ENCODE data around the gene SMCHD1. TPM values are rescaled to one million over a fixed set of nuclear protein-coding genes. Genes with fewer than 3 reads are reported as not detected.
A peak's percentile ranks its signal among the peaks of the same experiment; 100 is the strongest.
"Not testable (repeated sequence)": the region's sequence is repeated elsewhere in the genome, so short reads cannot be mapped to it uniquely, and the experiment has no call there.

SMCHD1 gene
- total RNA-seq, 2 experiments from 2014 or later = 195 to 215 TPM

GRCh38 chr18:2740082-2740481 is 84.6 kb downstream of the SMCHD1 start:
- H3K9me3 Mint-ChIP-seq, DNase-seq, POLR2A ChIA-PET, H3K4me3 Mint-ChIP-seq, H3K27me3 Mint-ChIP-seq, H3K27ac Mint-ChIP-seq, H3K4me1 Mint-ChIP-seq: not testable (repeated sequence)
- H3K36me3 Mint-ChIP-seq (ENCODE audit: low read depth) = peaks cover 82% of the 10 kb centered on the region
- CTCF ChIA-PET = interaction anchor here (1.4 to 1.6 kb wide), 2 partner anchors 10 to 29 kb away, joined by 3 to 5 read pairs; no protein-coding TSS in a partner anchor

GRCh38 chr18:2746274-2746673 is 90.7 kb downstream of the SMCHD1 start:
- Mint-ChIP-seq H3K9me3 (no peaks in the 10 kb centered on the region), H3K4me1 (peaks cover 25% of the 10 kb centered on the region), H3K4me3 (no peak overlapping the region), H3K27me3 (no peaks in the 10 kb centered on the region), H3K36me3 (ENCODE audit: low read depth) (peaks cover 75% of the 10 kb centered on the region), H3K27ac (no peak overlapping the region)
- CTCF ChIA-PET = interaction anchor here (1.2 kb wide), 1 partner anchor 24 kb away, joined by 3 read pairs; no protein-coding TSS in a partner anchor
- POLR2A ChIA-PET = no interaction called here
- no peak for DNase-seq

GRCh38 chr18:2758309-2758708 is 102.8 kb downstream of the SMCHD1 start:
- H3K4me1 Mint-ChIP-seq = peaks cover 19% of the 10 kb centered on the region
- H3K36me3 Mint-ChIP-seq (ENCODE audit: low read depth) = peaks cover 59% of the 10 kb centered on the region
- H3K4me3 Mint-ChIP-seq = no peak overlapping the region
- no peak for DNase-seq
- no peaks in the 10 kb centered on the region for H3K27me3 Mint-ChIP-seq
- ChIA-PET CTCF (no interaction called here), POLR2A (no interaction called here)
- no peaks in the 10 kb centered on the region for H3K9me3 Mint-ChIP-seq
- H3K27ac Mint-ChIP-seq = peak overlapping the region; percentile 74

- CTCF ChIA-PET = interaction anchor here (0.6 to 1.5 kb wide), 4 partner anchors 12 to 102 kb away, joined by 3 to 5 read pairs (median 4); partner anchors contain the start of gene EMILIN2
- H3K4me3 Mint-ChIP-seq = no peak overlapping the region
- H3K4me1 Mint-ChIP-seq = peaks cover 1% of the 10 kb centered on the region
- no peak for DNase-seq
- POLR2A ChIA-PET = no interaction called here
- no peak overlapping the region for H3K27ac Mint-ChIP-seq
- H3K36me3 Mint-ChIP-seq (ENCODE audit: low read depth) = peaks cover 68% of the 10 kb centered on the region
- H3K9me3 Mint-ChIP-seq = no peaks in the 10 kb centered on the region
- H3K27me3 Mint-ChIP-seq = no peaks in the 10 kb centered on the region
These were observed 119.1 kb downstream of the SMCHD1 start for GRCh38 chr18:2774669-2775068.

- POLR2A ChIA-PET = no interaction called here
- CTCF ChIA-PET = no interaction called here
- Mint-ChIP-seq H3K4me3 (no peak overlapping the region), H3K27ac (no peak overlapping the region), H3K27me3 (no peaks in the 10 kb centered on the region), H3K36me3 (ENCODE audit: low read depth) (peaks cover 65% of the 10 kb centered on the region), H3K9me3 (no peaks in the 10 kb centered on the region), H3K4me1 (no peaks in the 10 kb centered on the region)
- DNase-seq = no peak
These were observed 121.1 kb downstream of the SMCHD1 start for GRCh38 chr18:2776601-2777000.

- no peak overlapping the region for H3K4me3 Mint-ChIP-seq
- DNase-seq = no peak
- H3K27ac Mint-ChIP-seq = no peak overlapping the region
- peaks cover 67% of the 10 kb centered on the region for H3K36me3 Mint-ChIP-seq (ENCODE audit: low read depth)
- H3K9me3 Mint-ChIP-seq = no peaks in the 10 kb centered on the region
- ChIA-PET CTCF (no interaction called here), POLR2A (no interaction called here)
- H3K4me1 Mint-ChIP-seq = no peaks in the 10 kb centered on the region
- H3K27me3 Mint-ChIP-seq = no peaks in the 10 kb centered on the region
These were observed 121.7 kb downstream of the SMCHD1 start for GRCh38 chr18:2777241-2777640.

GRCh38 chr18:2780750-2781149 is 125.2 kb downstream of the SMCHD1 start:
- peaks cover 61% of the 10 kb centered on the region for H3K36me3 Mint-ChIP-seq (ENCODE audit: low read depth)
- DNase-seq = no peak
- no peak overlapping the region for H3K4me3 Mint-ChIP-seq
- ChIA-PET POLR2A (no interaction called here), CTCF (interaction anchor here (0.6 to 1.4 kb wide), 3 partner anchors 93 to 348 kb away, joined by 3 to 5 read pairs (median 3); no protein-coding TSS in a partner anchor)
- H3K27ac Mint-ChIP-seq = no peak overlapping the region
- H3K4me1 Mint-ChIP-seq = peaks cover 1% of the 10 kb centered on the region
- no peaks in the 10 kb centered on the region for H3K27me3 Mint-ChIP-seq
- H3K9me3 Mint-ChIP-seq = no peaks in the 10 kb centered on the region

GRCh38 chr18:2787225-2787624 is 131.7 kb downstream of the SMCHD1 start:
- CTCF ChIA-PET = interaction anchor here (0.6 to 0.9 kb wide), 2 partner anchors 13 to 70 kb away, joined by 3 to 4 read pairs; no protein-coding TSS in a partner anchor
- no peak overlapping the region for H3K4me3 Mint-ChIP-seq
- no peaks in the 10 kb centered on the region for H3K9me3 Mint-ChIP-seq
- no peak for DNase-seq
- POLR2A ChIA-PET = no interaction called here
- H3K36me3 Mint-ChIP-seq (ENCODE audit: low read depth) = peaks cover 49% of the 10 kb centered on the region
- peak overlapping the region; percentile 5 for H3K27ac Mint-ChIP-seq
- peaks cover 1% of the 10 kb centered on the region for H3K4me1 Mint-ChIP-seq
- H3K27me3 Mint-ChIP-seq = no peaks in the 10 kb centered on the region

- H3K4me1 Mint-ChIP-seq = peaks cover 2% of the 10 kb centered on the region
- H3K27ac Mint-ChIP-seq = no peak overlapping the region
- peaks cover 51% of the 10 kb centered on the region for H3K36me3 Mint-ChIP-seq (ENCODE audit: low read depth)
- H3K27me3 Mint-ChIP-seq = no peaks in the 10 kb centered on the region
- ChIA-PET POLR2A (no interaction called here), CTCF (interaction anchor here (1.2 kb wide), 1 partner anchor 13 kb away, joined by 3 read pairs; no protein-coding TSS in a partner anchor)
- H3K9me3 Mint-ChIP-seq = no peaks in the 10 kb centered on the region
- no peak for DNase-seq
- no peak overlapping the region for H3K4me3 Mint-ChIP-seq
These were observed 136.9 kb downstream of the SMCHD1 start for GRCh38 chr18:2792395-2792794.

GRCh38 chr18:2794159-2794558 is 138.6 kb downstream of the SMCHD1 start:
- peaks cover 2% of the 10 kb centered on the region for H3K4me1 Mint-ChIP-seq
- DNase-seq = no peak
- H3K27ac Mint-ChIP-seq = no peak overlapping the region
- POLR2A ChIA-PET = no interaction called here
- H3K36me3 Mint-ChIP-seq (ENCODE audit: low read depth) = peaks cover 60% of the 10 kb centered on the region
- H3K27me3 Mint-ChIP-seq = no peaks in the 10 kb centered on the region
- H3K9me3 Mint-ChIP-seq = no peaks in the 10 kb centered on the region
- H3K4me3 Mint-ChIP-seq = no peak overlapping the region
- CTCF ChIA-PET = no interaction called here

GRCh38 chr18:2797951-2798350 is 142.4 kb downstream of the SMCHD1 start:
- Mint-ChIP-seq H3K4me1 (no peaks in the 10 kb centered on the region), H3K27me3 (no peaks in the 10 kb centered on the region), H3K36me3 (ENCODE audit: low read depth) (peaks cover 69% of the 10 kb centered on the region), H3K27ac (peak overlapping the region; percentile 42), H3K9me3 (no peaks in the 10 kb centered on the region), H3K4me3 (no peak overlapping the region)
- no peak for DNase-seq
- ChIA-PET POLR2A (no interaction called here), CTCF (interaction anchor here (1.6 kb wide), 1 partner anchor 120 kb away, joined by 4 read pairs; no protein-coding TSS in a partner anchor)

GRCh38 chr18:2799369-2799768 is 143.8 kb downstream of the SMCHD1 start:
- Mint-ChIP-seq H3K4me3 (no peak overlapping the region), H3K27ac (no peak overlapping the region), H3K27me3 (no peaks in the 10 kb centered on the region), H3K36me3 (ENCODE audit: low read depth) (peaks cover 75% of the 10 kb centered on the region), H3K9me3 (no peaks in the 10 kb centered on the region), H3K4me1 (no peaks in the 10 kb centered on the region)
- POLR2A ChIA-PET = no interaction called here
- CTCF ChIA-PET = no interaction called here
- no peak for DNase-seq

- Mint-ChIP-seq H3K4me3 (no peak overlapping the region), H3K27me3 (peaks cover 1% of the 10 kb centered on the region), H3K9me3 (peaks cover 7% of the 10 kb centered on the region), H3K4me1 (no peaks in the 10 kb centered on the region), H3K27ac (no peak overlapping the region), H3K36me3 (ENCODE audit: low read depth) (peaks cover 49% of the 10 kb centered on the region)
- POLR2A ChIA-PET = no interaction called here
- CTCF ChIA-PET = no interaction called here
- DNase-seq = no peak
These were observed 150.7 kb downstream of the SMCHD1 start for GRCh38 chr18:2805970-2806943.
